K562 (cell line): Measurements from ENCODE around the gene ATP6V1F. TPM values are rescaled to one million over a fixed set of nuclear protein-coding genes. Genes with fewer than 3 reads are reported as not detected.
A peak's percentile ranks its signal among the peaks of the same experiment; 100 is the strongest.

ENCODE experiments used
- C11orf30 ChIP-seq: fragments of 450-650 bp; IDR thresholded peaks from 2 replicates; pipeline ENCODE4 v1.6.1; 2016; ENCODE audit warnings: low read depth, mild to moderate bottlenecking
- CAMTA2 ChIP-seq: fragments of 250-450 bp; sonication (Bioruptor Pico); conservative IDR thresholded peaks from 2 replicates; pipeline ENCODE4 v1.5.1; 2022
- KLF1 ChIP-seq: fragments of 450-650 bp; IDR thresholded peaks from 2 replicates; pipeline ENCODE4 v1.6.1; 2016; ENCODE audit warnings: missing genetic modification characterization, missing compliant biosample characterization
- MTA3 ChIP-seq: fragments of 450-650 bp; formaldehyde crosslinking; IDR thresholded peaks from 2 replicates; pipeline ENCODE4 v1.6.1; 2017; ENCODE audit warnings: mild to moderate bottlenecking, borderline replicate concordance
- NCOR1 ChIP-seq: fragments of 450-650 bp; IDR thresholded peaks from 2 replicates; pipeline ENCODE4 v1.6.1; 2016; ENCODE audit warnings: mild to moderate bottlenecking, moderate library complexity
- NONO ChIP-seq, 2 experiments: fragments of 200-400 bp in 1 of 2; fragments of 450-650 bp in 1 of 2; formaldehyde crosslinking in 1 of 2; IDR thresholded peaks; 2 replicates each; pipeline ENCODE4 v1.6.1; 2017; ENCODE audit warnings: low read depth in 2 of 2, mild to moderate bottlenecking in 2 of 2, moderate library complexity in 2 of 2, low read length in 1 of 2
- NR1H2 ChIP-seq: sonication (generic); formaldehyde crosslinking; IDR thresholded peaks from 2 replicates; pipeline ENCODE4 v1.4.0; 2020; ENCODE audit warnings: mild to moderate bottlenecking, missing genetic modification reagents
- NR4A1 ChIP-seq, 2 experiments: fragments of 250-450 bp in 1 of 2; fragments of 450-650 bp in 1 of 2; sonication (Bioruptor Pico) in 1 of 2; IDR thresholded peaks; 2 replicates each; pipeline versions ENCODE4 v1.4.0 to v1.6.1; 2016 to 2020; ENCODE audit warnings: mild to moderate bottlenecking in 2 of 2, missing compliant biosample characterization in 1 of 2, missing genetic modification characterization in 1 of 2, moderate library complexity in 1 of 2
- POLR2G ChIP-seq: fragments of 200-400 bp; formaldehyde crosslinking; IDR thresholded peaks from 2 replicates; pipeline ENCODE4 v1.6.1; 2017; ENCODE audit warnings: low read depth, mild to moderate bottlenecking, antibody characterized with exemption, low read length, moderate library complexity
- SRSF7 ChIP-seq: fragments of 200-400 bp; formaldehyde crosslinking; optimal IDR thresholded peaks from 2 replicates; pipeline ENCODE3; 2017; ENCODE audit warnings: mild to moderate bottlenecking, low read depth, low read length
- ZBTB17 ChIP-seq: fragments of 450-650 bp; formaldehyde crosslinking; IDR thresholded peaks from 2 replicates; pipeline ENCODE4 v1.4.0; 2020; ENCODE audit warnings: mild to moderate bottlenecking
- ZNF133 ChIP-seq: fragments of 250-450 bp; sonication (Bioruptor Pico); IDR thresholded peaks from 2 replicates; pipeline ENCODE4 v1.4.0; 2020; ENCODE audit warnings: mild to moderate bottlenecking
- ZNF695 ChIP-seq: fragments of 450-650 bp; formaldehyde crosslinking; IDR thresholded peaks from 2 replicates; pipeline ENCODE4 v1.4.0; 2020; ENCODE audit warnings: mild to moderate bottlenecking, moderate library complexity
- ZNF76 ChIP-seq: fragments of 250-450 bp; sonication (Bioruptor Pico); IDR thresholded peaks from 2 replicates; pipeline ENCODE4 v1.4.0; 2020; ENCODE audit warnings: mild to moderate bottlenecking, moderate library complexity, borderline replicate concordance
- ZSCAN29 ChIP-seq: fragments of 450-650 bp; IDR thresholded peaks from 2 replicates; pipeline ENCODE4 v1.6.1; 2017
- ZZZ3 ChIP-seq: fragments of 450-650 bp; IDR thresholded peaks from 2 replicates; pipeline ENCODE4 v1.6.1; 2016; ENCODE audit warnings: antibody characterized with exemption, mild to moderate bottlenecking, moderate library complexity
- polyA plus RNA-seq, 8 experiments: library from polyadenylated mRNA; depleted of rRNA in 4 of 8; stranded (reverse) in 5 of 8; unstranded in 3 of 8; fragments of >200 nt; fragmentation: Nextera tagmentation in 2 of 8; fragmentation: Illumina TruSeq in 1 of 8; extraction: Ambion mirVana in 2 of 8; extraction: Trizol in 1 of 8; gene quantifications; 2 replicates each; pipeline versions ENCODE4 v1.2.1 to v1.2.3, GENCODE V29; 2011 to 2014; ENCODE audit warnings: inconsistent platforms in 1 of 8, missing spikeins in 1 of 8
- total RNA-seq, 7 experiments: library from RNA; depleted of rRNA in 6 of 7; stranded (reverse); fragments of >200 nt in 6 of 7; fragmentation: Illumina TruSeq in 2 of 7; extraction: Trizol in 2 of 7; gene quantifications; 2 replicates each; pipeline versions ENCODE4 v1.2.1 to v1.2.3, GENCODE V29; 2011 to 2021; ENCODE audit warnings: low replicate concordance in 1 of 7
- TF ChIP-seq, protein P1 (sequence below), 2 experiments: fragments of 150-350 bp in 1 of 2; IDR thresholded peaks; 2 replicates each; pipeline ENCODE4 v1.6.1; 2012 to 2016; ENCODE audit warnings: low read depth in 2 of 2, low read length in 2 of 2, mild to moderate bottlenecking in 1 of 2, moderate library complexity in 1 of 2
- TF ChIP-seq, protein P2 (sequence below): fragments of 250-450 bp; sonication (Bioruptor Pico); IDR thresholded peaks from 2 replicates; pipeline ENCODE4 v1.4.0; 2020
- TF ChIP-seq, protein P3 (sequence below): IDR thresholded peaks from 2 replicates; pipeline ENCODE4 v1.6.1; 2014; ENCODE audit warnings: antibody characterized with exemption
- TF ChIP-seq, protein P4 (sequence below): fragments of 250-450 bp; sonication (Bioruptor Pico); IDR thresholded peaks from 2 replicates; pipeline ENCODE4 v1.9.0; 2021; ENCODE audit warnings: mild to moderate bottlenecking

The ATP6V1F gene
- total and polyA plus RNA-seq, 9 of the 15 experiments (the other 6 are each of a cell fraction or from before 2014, with no cell fraction given), result 206 to 1,123 (median 542) TPM

DNA sequence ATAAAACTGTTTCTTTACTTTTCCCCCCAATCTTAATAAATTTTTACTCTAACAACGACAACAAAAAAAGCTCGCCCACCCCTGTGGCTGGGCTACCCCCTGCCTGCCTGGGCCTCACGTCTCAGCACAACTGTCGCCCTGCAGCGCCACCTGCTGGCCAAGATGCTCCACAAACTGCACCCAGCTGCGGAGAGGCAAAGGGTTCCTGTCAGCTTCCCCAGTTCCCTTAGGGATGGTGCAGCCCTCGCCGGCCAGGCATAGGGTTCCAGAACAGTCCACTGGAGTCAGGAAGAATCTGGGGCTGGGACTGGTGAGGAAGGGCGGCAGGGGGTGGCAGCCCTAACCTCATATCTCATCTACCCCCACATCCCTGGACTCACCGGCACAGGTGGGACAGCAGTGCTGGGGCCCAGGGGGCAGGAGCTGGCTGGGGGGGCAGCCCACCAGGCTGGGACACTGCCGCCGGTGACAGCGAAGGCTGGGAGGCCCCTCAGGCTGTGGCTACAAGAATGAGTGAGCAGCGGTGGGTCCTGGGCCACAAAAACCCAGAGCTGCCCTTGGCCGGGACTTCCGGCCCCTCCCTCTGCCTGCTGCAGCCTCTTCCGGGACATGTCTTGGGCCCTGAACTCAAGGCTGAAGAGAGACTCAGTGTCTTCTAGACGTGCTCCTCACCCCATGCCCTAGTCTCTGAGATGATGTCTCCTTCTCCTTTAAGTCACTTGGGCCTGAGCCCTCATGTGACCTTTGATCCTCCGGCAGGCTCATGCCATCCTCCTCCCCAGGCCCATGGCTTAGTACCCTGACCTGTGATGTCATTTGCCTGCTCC, 21.2 kb downstream of the ATP6V1F start (continued):
- TF ChIP-seq, protein P1, sequence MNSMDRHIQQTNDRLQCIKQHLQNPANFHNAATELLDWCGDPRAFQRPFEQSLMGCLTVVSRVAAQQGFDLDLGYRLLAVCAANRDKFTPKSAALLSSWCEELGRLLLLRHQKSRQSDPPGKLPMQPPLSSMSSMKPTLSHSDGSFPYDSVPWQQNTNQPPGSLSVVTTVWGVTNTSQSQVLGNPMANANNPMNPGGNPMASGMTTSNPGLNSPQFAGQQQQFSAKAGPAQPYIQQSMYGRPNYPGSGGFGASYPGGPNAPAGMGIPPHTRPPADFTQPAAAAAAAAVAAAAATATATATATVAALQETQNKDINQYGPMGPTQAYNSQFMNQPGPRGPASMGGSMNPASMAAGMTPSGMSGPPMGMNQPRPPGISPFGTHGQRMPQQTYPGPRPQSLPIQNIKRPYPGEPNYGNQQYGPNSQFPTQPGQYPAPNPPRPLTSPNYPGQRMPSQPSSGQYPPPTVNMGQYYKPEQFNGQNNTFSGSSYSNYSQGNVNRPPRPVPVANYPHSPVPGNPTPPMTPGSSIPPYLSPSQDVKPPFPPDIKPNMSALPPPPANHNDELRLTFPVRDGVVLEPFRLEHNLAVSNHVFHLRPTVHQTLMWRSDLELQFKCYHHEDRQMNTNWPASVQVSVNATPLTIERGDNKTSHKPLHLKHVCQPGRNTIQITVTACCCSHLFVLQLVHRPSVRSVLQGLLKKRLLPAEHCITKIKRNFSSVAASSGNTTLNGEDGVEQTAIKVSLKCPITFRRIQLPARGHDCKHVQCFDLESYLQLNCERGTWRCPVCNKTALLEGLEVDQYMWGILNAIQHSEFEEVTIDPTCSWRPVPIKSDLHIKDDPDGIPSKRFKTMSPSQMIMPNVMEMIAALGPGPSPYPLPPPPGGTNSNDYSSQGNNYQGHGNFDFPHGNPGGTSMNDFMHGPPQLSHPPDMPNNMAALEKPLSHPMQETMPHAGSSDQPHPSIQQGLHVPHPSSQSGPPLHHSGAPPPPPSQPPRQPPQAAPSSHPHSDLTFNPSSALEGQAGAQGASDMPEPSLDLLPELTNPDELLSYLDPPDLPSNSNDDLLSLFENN (IDR thresholded peaks at IDR 0.05; ENCODE audit: low read depth in 2 of 2, low read length in 2 of 2), result no peak
- TF ChIP-seq ZNF133 (CRISPR knock-in tag) (no peak), ZZZ3 (no peak), ZBTB17 (CRISPR knock-in tag) (no peak), POLR2G (no peak), NR4A1 (CRISPR knock-in tag; IDR thresholded peaks at IDR 0.05) (0 out of 2 replicates have a peak, but pooled peaks have one; percentile 31), NR4A1 (tag; IDR thresholded peaks at IDR 0.05) (no peak), NONO (IDR thresholded peaks at IDR 0.05; ENCODE audit: low read depth in 2 of 2, low read length in 1 of 2) (peak in 1 of 2 experiments; percentile 65; a peak in 1 of 4 replicates), SRSF7 (no peak), ZSCAN29 (no peak), ZNF695 (CRISPR knock-in tag) (no peak), CAMTA2 (CRISPR knock-in tag) (no peak), C11orf30 (no peak), ZNF76 (CRISPR knock-in tag) (no peak), MTA3 (no peak; the same call in 1 of the 2 replicates), NR1H2 (no peak), KLF1 (tag) (no peak), NCOR1 (no peak)
- TF ChIP-seq, protein P2, sequence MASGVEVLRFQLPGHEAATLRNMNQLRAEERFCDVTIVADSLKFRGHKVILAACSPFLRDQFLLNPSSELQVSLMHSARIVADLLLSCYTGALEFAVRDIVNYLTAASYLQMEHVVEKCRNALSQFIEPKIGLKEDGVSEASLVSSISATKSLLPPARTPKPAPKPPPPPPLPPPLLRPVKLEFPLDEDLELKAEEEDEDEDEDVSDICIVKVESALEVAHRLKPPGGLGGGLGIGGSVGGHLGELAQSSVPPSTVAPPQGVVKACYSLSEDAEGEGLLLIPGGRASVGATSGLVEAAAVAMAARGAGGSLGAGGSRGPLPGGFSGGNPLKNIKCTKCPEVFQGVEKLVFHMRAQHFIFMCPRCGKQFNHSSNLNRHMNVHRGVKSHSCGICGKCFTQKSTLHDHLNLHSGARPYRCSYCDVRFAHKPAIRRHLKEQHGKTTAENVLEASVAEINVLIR (CRISPR knock-in tag), result no peak
- TF ChIP-seq, protein P3, sequence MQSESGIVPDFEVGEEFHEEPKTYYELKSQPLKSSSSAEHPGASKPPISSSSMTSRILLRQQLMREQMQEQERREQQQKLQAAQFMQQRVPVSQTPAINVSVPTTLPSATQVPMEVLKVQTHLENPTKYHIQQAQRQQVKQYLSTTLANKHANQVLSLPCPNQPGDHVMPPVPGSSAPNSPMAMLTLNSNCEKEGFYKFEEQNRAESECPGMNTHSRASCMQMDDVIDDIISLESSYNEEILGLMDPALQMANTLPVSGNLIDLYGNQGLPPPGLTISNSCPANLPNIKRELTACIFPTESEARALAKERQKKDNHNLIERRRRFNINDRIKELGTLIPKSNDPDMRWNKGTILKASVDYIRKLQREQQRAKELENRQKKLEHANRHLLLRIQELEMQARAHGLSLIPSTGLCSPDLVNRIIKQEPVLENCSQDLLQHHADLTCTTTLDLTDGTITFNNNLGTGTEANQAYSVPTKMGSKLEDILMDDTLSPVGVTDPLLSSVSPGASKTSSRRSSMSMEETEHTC, result no peak
- TF ChIP-seq, protein P4, sequence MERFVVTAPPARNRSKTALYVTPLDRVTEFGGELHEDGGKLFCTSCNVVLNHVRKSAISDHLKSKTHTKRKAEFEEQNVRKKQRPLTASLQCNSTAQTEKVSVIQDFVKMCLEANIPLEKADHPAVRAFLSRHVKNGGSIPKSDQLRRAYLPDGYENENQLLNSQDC, result no peak
